GM18861 (cell line): ENCODE results near the gene KCNJ11.
"Not testable (repeated sequence)": the region's sequence is repeated elsewhere in the genome, so short reads cannot be mapped to it uniquely, and the experiment has no call there.

Experiments used
- ATAC-seq: cut with Tn5 transposase; IDR thresholded peaks from one replicate; pipeline ENCODE4 v1.9.1; 2021; ENCODE audit not compliant: unreplicated experiment

KCNJ11 gene

GRCh38 chr11:17388609-17389210 is at the start of gene KCNJ11:
Gene KCNJ11, minus strand, starts transcription at chr11:17388659. Its CDS starts 568 bp downstream, at chr11:17388091.
- no peak for ATAC-seq

- no peak for ATAC-seq
Observed at GRCh38 chr11:17437366-17437765, 48.9 kb upstream of the KCNJ11 start.

DNA sequence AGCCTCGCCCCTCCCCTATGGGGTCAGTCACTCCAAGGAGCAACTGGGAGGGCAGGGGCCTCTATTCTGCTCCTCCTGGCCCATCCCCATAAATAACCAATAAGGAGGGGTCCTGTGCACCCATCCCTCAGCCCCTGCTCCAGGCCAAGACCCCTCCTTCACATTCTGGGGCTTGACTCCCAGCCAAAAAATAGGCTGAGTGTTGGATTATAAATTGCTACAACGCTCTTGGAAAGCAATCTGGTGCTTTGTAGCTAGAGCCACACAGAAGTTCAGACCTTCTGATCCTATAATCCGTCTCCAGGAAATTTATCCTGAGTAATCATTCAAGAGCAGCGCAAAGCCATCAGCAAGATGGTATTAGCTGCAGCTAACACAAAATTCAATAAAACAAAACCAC is 45.6 kb upstream of the KCNJ11 start:
- no peak for ATAC-seq

DNA sequence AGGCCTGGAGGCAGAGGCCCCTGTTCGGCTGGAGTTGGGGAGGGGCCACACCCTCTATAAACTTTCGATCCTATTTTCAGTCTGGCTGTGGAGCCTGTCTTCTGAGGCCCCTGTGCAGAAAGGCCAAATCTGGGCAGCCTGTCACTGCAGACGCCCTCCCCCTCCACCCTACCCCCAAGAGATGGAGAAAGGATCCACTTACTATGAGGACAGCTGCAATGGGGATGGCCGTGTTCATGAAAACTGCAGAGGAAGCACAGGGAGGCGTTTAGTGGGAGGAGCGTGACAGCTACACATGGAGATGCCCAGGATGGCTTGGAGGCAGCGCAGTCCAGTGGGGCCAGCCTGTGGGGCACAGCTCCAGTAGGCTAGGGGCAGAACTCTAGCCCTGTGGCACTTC is 43.5 kb upstream of the KCNJ11 start:
- ATAC-seq, result no peak

DNA sequence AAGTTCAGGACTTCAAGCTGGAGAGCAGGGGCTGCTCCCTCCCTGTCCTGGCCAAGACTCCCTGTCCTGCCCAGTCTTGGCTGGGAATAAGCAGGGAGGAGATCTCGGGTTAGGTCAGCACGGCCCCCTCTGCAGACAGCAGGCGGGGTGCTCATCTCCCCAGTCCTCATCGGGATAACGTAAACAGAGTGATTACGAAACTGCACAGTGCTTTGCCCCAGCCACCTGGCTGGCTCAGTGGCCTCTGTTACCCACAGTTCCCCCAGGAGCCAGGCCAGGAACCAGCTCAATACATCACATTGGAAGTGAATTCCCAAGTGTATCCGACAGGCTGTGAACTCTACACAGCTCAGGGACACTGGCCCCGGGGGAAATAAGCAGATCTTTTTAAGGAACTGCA is 42.7 kb upstream of the KCNJ11 start:
- no peak for ATAC-seq

- no peak for ATAC-seq
Observed at GRCh38 chr11:17430616-17431015, 42.2 kb upstream of the KCNJ11 start.

GRCh38 chr11:17428925-17429324 is 40.5 kb upstream of the KCNJ11 start:
- ATAC-seq, result no peak

DNA sequence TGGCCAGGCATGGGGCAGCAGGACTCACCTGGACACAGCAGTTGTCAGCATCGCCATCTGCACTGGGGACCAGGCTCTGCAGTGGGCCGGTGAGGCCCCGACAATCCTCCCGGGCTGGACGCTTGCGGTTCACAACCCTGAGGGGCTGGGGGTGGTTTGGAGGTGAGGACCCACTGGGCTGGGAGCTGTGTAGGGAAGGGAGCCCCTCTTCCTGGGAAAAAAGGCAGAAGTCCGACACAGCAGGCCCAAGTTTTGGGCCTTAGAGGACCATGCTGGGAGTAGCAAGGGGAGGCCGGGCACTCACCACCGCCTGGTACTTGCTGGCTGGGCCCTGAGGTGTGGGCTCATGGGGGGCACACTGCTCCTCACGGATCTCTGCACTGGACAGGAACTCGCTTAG is 39.8 kb upstream of the KCNJ11 start:
- no peak for ATAC-seq

DNA sequence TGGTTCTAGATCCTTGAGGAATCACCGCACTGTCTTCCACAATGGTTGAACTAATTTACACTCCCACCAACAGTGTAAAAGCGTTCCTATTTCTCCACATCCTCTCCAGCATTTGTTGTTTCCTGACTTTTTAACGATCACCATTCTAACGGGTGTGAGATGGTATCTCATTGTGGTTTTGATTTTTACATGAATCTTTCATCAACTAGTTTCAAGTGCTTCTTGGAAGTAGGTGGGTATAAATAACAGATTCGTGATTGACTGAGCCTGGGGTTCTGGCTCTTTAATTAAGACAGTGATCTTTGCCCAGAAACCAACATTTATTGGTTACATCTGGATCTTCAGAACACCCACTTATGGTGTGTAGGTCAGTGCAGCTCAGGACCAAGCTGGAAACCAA is 37.8 kb upstream of the KCNJ11 start:
- ATAC-seq, result not testable (repeated sequence)

DNA sequence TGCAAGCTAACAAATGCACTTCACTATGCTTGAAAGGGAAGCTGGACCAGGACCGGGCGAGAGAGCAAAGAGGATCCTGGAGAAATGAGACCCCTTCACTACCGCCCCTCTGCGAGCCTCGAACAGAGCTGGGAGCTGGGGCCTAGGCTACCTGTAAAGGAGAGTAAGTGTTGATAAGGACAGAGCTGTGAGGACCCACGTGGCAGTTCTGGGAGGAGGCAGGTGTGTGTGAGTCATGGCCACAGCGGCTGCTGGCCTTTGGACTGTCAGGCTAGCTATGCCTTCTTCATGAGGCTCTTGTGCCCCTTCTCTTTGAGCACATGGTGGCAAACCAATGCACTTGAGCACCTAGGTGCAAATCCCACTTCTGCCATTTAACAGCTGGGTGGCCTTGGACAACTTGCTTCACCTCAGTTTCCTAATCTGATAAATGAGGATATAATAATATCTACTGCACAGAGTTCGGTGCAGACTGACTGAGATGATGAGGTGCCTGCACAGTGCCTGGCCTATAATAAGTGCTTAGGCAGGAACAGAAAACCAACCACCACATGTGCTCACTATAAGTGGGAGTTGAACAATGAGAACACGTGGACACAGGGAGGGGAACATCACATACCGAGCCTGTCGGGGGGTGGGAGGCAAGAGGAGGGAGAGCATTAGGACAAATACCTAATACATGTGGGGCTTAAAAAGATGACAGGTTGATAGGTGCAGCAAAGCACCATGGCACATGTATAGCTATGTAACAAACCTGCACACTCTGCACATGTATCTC is 35.3 kb upstream of the KCNJ11 start:
- ATAC-seq, result no peak

DNA sequence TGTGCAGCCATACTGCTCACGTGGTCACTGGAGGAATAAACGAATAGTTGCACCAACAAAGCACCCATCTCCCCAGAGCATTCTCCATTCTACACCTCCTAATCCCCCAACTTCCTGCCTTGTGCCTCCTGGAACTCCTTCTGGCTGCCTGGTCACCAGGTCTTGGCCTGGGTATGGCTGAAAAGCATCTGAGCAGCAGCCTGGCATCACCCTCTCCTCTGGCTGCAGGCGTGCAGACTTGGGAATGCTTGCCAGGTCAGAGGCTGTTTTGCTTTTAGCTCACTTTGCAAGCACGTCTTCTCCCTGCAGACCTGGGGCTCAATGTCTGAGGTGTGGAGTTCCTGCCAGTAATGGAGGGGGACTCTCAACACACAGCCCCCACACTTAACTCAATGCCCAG is 33.3 kb upstream of the KCNJ11 start:
- no peak for ATAC-seq

DNA sequence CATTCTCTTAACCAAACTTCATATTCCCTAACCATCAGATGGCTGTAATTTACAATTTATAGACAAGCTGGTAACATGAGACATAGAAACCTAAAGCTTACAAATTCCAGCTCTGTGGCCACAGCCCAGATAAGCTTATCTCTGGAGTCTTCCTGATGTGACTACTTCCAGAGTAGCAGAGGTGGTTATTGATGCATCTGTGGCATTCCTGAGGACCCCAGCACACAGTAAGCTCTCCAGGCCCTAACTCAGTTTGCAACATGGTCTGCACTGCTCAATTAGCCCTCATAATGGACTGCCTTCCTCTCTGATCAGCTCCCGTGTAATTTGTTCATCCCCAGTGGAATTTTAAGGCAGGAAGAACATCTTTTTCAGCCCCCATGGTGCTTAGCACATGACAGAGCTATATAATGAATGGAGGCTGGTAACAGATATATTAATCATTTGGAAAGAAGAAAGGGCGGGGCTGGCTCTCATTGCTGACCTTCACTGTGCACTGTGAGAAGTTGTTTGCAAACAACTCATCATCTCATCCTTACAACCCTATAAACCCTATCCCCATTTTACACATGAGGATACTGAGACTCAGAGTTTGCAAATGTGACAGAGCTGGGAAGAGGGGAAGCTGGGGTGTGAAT is 30.1 kb upstream of the KCNJ11 start:
- ATAC-seq, result no peak

GRCh38 chr11:17416492-17416891 is 28.0 kb upstream of the KCNJ11 start:
- no peak for ATAC-seq

- ATAC-seq, result no peak
Observed at GRCh38 chr11:17415523-17416104, 27.2 kb upstream of the KCNJ11 start.

- no peak for ATAC-seq
Observed at GRCh38 chr11:17414992-17415391, 26.5 kb upstream of the KCNJ11 start.

GRCh38 chr11:17414317-17414737 is 25.9 kb upstream of the KCNJ11 start:
- ATAC-seq, result no peak

GRCh38 chr11:17413414-17414316 is 25.2 kb upstream of the KCNJ11 start:
- ATAC-seq, result no peak

- no peak for ATAC-seq
Observed at GRCh38 chr11:17412488-17413180, 24.2 kb upstream of the KCNJ11 start.

- ATAC-seq, result no peak
Observed at GRCh38 chr11:17411418-17411817, 23.0 kb upstream of the KCNJ11 start.
